Skeletal muscle satellite cell (primary cell): ENCODE measurements around the gene XPR1.
"Not testable (repeated sequence)": the region's sequence is repeated elsewhere in the genome, so short reads cannot be mapped to it uniquely, and the experiment has no call there.

ENCODE experiments used
- H3K27me3 ChIP-seq: 2 replicates; pipeline ENCODE4 v1.7.0; 2013; ENCODE audit warnings: low read length; ENCODE audit not compliant: control insufficient read depth, insufficient read depth
- H3K36me3 ChIP-seq: 2 replicates; pipeline ENCODE4 v1.7.0; 2013; ENCODE audit warnings: mild to moderate bottlenecking, control low read depth, low read length; ENCODE audit not compliant: insufficient read depth
- H3K4me1 ChIP-seq: 2 replicates; pipeline ENCODE4 v1.7.0; 2013; ENCODE audit warnings: low read length; ENCODE audit not compliant: control insufficient read depth, insufficient read depth
- H3K4me2 ChIP-seq: 2 replicates; pipeline ENCODE4 v1.7.0; 2013; ENCODE audit warnings: mild to moderate bottlenecking, low read length
- H3K4me3 ChIP-seq: 2 replicates; pipeline ENCODE4 v1.7.0; 2013; ENCODE audit warnings: low read length
- H3K9ac ChIP-seq: 2 replicates; pipeline ENCODE4 v1.7.0; 2013; ENCODE audit warnings: mild to moderate bottlenecking, low read depth, low read length, moderate library complexity
- H3K9me3 ChIP-seq: replicated peaks from 2 replicates; pipeline ENCODE4 v1.7.0; 2013; ENCODE audit warnings: mild to moderate bottlenecking, control low read depth, low read length

The XPR1 gene

GRCh38 chr1:180693564-180694244 lies 61.9 kb downstream of the XPR1 start:
- no peaks in the 10 kb centered on the region for H3K4me1 ChIP-seq
- H3K4me2 ChIP-seq = no peak overlapping the region
- no peaks in the 10 kb centered on the region for H3K36me3 ChIP-seq
- no peaks in the 10 kb centered on the region for H3K27me3 ChIP-seq
- H3K9me3 ChIP-seq = no peaks in the 10 kb centered on the region
- H3K4me3 ChIP-seq = no peak overlapping the region
- no peak overlapping the region for H3K9ac ChIP-seq

GRCh38 chr1:180695282-180695681 lies 63.5 kb downstream of the XPR1 start:
- no peak overlapping the region for H3K4me2 ChIP-seq
- H3K27me3 ChIP-seq = no peaks in the 10 kb centered on the region
- no peaks in the 10 kb centered on the region for H3K4me1 ChIP-seq
- H3K4me3 ChIP-seq = no peak overlapping the region
- H3K9me3 ChIP-seq = no peaks in the 10 kb centered on the region
- H3K36me3 ChIP-seq = no peaks in the 10 kb centered on the region
- H3K9ac ChIP-seq = no peak overlapping the region

GRCh38 chr1:180696361-180696760 lies 64.5 kb downstream of the XPR1 start:
- no peaks in the 10 kb centered on the region for H3K36me3 ChIP-seq
- no peak overlapping the region for H3K9ac ChIP-seq
- no peaks in the 10 kb centered on the region for H3K4me1 ChIP-seq
- H3K4me2 ChIP-seq = no peak overlapping the region
- H3K9me3 ChIP-seq = no peaks in the 10 kb centered on the region
- H3K27me3 ChIP-seq = no peaks in the 10 kb centered on the region
- no peak overlapping the region for H3K4me3 ChIP-seq

GRCh38 chr1:180698580-180698979 lies 66.8 kb downstream of the XPR1 start:
- Histone ChIP-seq H3K4me3 (no peak overlapping the region), H3K9ac (no peak overlapping the region), H3K4me1 (no peaks in the 10 kb centered on the region), H3K4me2 (no peak overlapping the region), H3K9me3 (no peaks in the 10 kb centered on the region), H3K36me3 (no peaks in the 10 kb centered on the region), H3K27me3 (no peaks in the 10 kb centered on the region)

GRCh38 chr1:180702376-180702775 lies 70.6 kb downstream of the XPR1 start:
- not testable (repeated sequence) for H3K27me3 ChIP-seq, H3K4me3 ChIP-seq, H3K4me2 ChIP-seq, H3K9me3 ChIP-seq, H3K9ac ChIP-seq, H3K36me3 ChIP-seq, H3K4me1 ChIP-seq

- H3K4me1 ChIP-seq, H3K4me3 ChIP-seq, H3K36me3 ChIP-seq, H3K9ac ChIP-seq, H3K9me3 ChIP-seq, H3K27me3 ChIP-seq, H3K4me2 ChIP-seq: not testable (repeated sequence)
These were observed 78.9 kb downstream of the XPR1 start for GRCh38 chr1:180710746-180711145.

- not testable (repeated sequence) for H3K9ac ChIP-seq, H3K4me1 ChIP-seq, H3K36me3 ChIP-seq, H3K9me3 ChIP-seq, H3K27me3 ChIP-seq, H3K4me2 ChIP-seq, H3K4me3 ChIP-seq
These were observed 79.4 kb downstream of the XPR1 start for GRCh38 chr1:180711260-180711659.

GRCh38 chr1:180720753-180721152 lies 88.9 kb downstream of the XPR1 start:
- no peaks in the 10 kb centered on the region for H3K9me3 ChIP-seq
- no peaks in the 10 kb centered on the region for H3K4me1 ChIP-seq
- no peaks in the 10 kb centered on the region for H3K27me3 ChIP-seq
- no peak overlapping the region for H3K4me2 ChIP-seq
- no peak overlapping the region for H3K9ac ChIP-seq
- no peaks in the 10 kb centered on the region for H3K36me3 ChIP-seq
- no peak overlapping the region for H3K4me3 ChIP-seq

- Histone ChIP-seq H3K4me2 (no peak overlapping the region), H3K9me3 (no peaks in the 10 kb centered on the region)
These were observed 90.8 kb downstream of the XPR1 start for GRCh38 chr1:180722586-180722985.

GRCh38 chr1:180724055-180724454 lies 92.2 kb downstream of the XPR1 start:
- H3K4me2 ChIP-seq = no peak overlapping the region
- H3K36me3 ChIP-seq = no peaks in the 10 kb centered on the region
- H3K9me3 ChIP-seq = no peaks in the 10 kb centered on the region
- H3K4me3 ChIP-seq = no peak overlapping the region
- H3K27me3 ChIP-seq = no peaks in the 10 kb centered on the region
- H3K9ac ChIP-seq = no peak overlapping the region
- no peaks in the 10 kb centered on the region for H3K4me1 ChIP-seq

More at GRCh38 chr1:180722586-180722985, 90.8 kb downstream of the XPR1 start:
- Histone ChIP-seq H3K27me3 (no peaks in the 10 kb centered on the region), H3K4me1 (no peaks in the 10 kb centered on the region), H3K36me3 (no peaks in the 10 kb centered on the region), H3K4me3 (no peak overlapping the region), H3K9ac (no peak overlapping the region)

- not testable (repeated sequence) for H3K9ac ChIP-seq, H3K9me3 ChIP-seq, H3K4me3 ChIP-seq, H3K4me1 ChIP-seq, H3K36me3 ChIP-seq, H3K27me3 ChIP-seq, H3K4me2 ChIP-seq
These were observed 94.2 kb downstream of the XPR1 start for GRCh38 chr1:180726024-180726423.

- H3K9me3 ChIP-seq, H3K4me3 ChIP-seq, H3K4me2 ChIP-seq, H3K27me3 ChIP-seq, H3K9ac ChIP-seq, H3K4me1 ChIP-seq, H3K36me3 ChIP-seq: not testable (repeated sequence)
These were observed 95.9 kb downstream of the XPR1 start for GRCh38 chr1:180727751-180728150.
